Measurements from ENCODE around the gene DHRS7C. TPM values are rescaled to one million over a fixed set of nuclear protein-coding genes. Genes with fewer than 3 reads are reported as not detected.
"Not testable (repeated sequence)": the region's sequence is repeated elsewhere in the genome, so short reads cannot be mapped to it uniquely, and the experiment has no call there.

The DHRS7C gene
- total RNA-seq, 1 donor from 2014 or later, result not detected

DNA sequence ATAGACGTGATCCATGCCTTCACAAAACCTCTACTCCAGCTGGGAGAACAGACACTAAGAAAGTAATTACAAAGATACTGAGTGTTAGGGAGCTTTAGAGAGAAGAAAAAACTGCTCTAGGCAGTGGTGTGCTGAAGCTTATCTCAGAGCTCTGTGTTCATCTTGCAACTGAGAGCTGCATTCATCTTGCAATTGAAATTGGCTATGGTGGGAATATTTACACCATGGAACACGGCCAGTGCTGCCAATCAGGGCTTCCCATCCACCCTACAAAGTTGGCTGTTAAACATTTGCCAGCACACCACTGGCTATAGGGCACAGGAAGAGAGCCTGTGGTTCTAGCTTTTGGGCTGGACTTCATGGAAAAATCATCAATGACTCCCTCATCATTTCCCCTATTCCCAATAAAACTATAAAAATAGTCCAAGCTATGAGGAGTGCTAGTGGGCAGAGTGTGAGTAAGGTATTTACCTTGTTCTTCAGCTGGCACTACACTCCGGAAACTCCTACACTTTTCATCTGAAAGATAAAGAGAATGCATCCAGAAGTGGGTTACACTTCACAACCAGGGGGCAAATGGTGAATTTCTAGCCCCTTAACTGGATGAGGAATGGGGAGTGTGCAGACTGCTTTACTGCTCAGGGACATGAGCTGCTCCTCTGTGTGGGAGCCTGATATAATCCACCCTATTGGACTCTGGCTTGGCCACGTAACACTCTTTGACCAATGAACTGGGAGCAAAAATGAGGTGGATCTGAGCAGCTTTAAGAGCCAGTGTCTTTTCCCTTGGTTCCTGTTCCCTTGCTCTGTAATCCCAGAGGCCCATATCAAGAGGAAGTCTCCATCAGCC is 18.9 kb upstream of the DHRS7C start:
- DNase-seq (ENCODE audit: low read depth, low spot score), result no peak

DNA sequence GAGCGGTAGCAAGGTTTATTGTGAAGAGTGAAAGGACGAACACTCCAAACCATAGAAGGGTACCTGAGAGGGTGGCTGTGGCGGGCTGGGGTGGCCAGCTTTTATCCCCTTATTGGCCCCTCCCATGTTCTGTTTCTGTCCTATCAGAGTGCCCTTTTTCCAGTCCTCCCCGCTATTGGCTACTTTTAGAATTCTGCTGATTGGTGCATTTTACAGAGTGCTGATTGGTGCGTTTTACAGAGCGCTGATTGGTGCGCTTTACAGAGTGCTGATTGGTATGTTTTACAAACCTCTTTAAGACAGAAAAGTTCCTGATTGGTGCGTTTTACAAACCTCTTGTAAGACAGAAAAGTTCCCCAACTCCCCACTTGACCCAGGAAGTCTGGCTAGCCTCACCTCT is 18.0 kb upstream of the DHRS7C start:
- no peak for DNase-seq (ENCODE audit: low read depth, low spot score)

DNA sequence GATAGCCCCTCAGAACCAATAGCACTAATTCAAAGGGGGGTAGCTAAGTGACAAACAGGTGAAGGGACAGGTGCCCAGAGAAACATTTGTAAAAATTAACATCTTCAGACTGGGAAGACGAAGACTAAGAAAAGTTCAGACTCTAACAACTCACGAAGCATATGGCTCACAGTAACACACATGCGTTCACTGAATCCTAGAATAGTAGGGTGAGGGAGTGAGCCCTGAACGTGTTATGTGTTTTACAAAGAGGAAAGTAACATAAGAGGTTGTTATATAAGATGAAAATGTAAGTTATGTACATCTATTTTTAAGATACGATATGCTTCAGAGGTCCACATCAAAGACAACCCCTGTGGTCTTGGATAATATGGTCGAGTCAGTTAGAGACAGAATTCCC is 15.3 kb upstream of the DHRS7C start:
- no peak for DNase-seq (ENCODE audit: low read depth, low spot score)

DNA sequence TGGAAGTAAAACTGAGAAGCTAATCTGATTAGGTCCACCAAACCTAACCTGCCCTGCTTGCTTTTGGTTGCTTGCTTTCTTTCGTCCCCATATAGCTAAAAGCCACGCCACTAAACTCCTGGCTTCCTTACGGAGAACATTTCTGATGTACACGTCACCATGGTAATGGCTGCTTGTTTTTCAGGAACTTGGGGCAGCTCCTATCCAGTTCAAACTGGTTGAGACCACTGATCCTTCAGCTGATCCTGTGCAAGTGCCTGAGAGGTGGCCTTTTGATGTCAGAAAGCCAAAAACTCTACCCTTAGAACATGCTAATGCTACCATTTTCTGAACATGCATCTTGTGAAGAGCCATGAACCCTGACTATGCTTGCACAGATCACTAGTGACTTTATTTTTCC is 14.4 kb upstream of the DHRS7C start:
- no peak for DNase-seq (ENCODE audit: low read depth, low spot score)

DNA sequence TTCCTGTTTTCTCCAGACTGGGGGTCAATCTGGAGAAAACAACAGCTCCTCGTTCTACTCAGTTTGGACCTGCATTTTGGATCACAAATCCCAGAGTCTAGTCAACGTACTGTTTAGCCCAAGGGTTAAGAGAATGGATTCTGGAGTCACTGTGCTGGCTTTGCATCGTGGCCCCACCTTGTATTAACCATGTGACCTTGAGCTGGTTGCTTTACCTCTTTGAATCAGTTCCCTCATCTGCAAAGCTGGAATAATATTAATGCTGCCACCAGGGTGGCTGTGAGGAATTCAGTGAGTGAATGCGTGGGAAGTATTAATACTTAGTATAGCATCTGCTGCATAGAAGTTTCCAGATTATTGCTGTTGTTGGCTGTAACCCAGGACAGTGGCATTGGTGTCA is 11.3 kb upstream of the DHRS7C start:
- no peak for DNase-seq (ENCODE audit: low read depth, low spot score)

DNA sequence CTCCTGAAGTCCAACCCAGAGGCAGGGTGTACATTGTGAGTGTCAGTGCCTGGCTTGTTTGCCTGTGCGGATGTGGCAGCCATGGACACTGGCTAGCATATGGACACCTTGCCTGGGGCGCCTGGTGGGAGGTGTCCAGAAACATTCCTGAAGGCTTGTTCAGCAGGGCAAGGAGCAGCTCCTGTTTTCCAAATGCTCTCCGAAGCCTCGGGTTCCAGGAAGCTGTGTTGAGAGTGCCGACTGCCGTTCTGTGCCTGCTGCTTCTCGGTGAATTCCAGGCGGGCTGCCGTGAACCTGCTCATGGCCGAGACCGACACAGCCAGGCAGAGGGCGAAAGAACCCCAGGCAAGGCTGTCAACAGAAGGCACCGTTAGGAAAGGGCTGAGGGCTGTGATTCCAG is 10.9 kb upstream of the DHRS7C start:
- DNase-seq (ENCODE audit: low read depth, low spot score), result no peak

DNA sequence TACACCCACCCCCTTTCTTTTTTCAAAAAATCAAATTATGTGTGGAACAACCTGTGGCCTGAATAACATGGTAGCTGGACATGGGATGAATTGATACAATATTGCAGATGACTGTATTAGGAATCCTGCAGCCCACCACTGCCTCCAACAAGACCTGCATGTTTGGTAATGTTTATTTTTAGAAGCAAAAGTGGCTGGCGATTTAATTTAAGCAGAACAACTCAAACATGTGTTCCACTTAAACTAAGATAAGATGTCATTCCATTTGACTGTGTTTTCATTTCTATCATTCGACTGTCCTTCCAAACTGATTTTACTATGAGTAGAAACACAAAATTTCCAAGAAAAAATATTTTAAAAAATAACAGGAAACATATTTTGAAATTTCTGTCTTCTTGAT is 10.1 kb upstream of the DHRS7C start:
- no peak for DNase-seq (ENCODE audit: low read depth, low spot score)

DNA sequence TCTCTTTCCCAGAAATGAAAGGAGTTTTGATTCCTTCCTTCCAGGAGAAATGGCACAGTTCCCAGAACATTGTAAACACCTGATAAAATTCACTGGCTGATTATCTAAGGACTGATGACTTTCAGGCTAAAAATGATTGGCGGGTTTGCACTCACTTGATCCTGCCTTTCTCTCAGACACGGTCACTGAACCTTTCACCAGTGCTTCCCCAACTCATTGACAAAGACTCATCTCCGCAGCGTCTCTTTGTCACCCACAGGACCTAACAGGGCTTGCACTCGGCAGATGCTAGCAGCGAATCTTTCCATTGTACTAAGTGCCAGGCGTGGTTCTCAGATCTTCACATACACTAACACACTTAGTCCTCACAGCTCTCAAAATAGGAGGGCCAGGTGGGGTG is 7.3 kb upstream of the DHRS7C start:
- no peak for DNase-seq (ENCODE audit: low read depth, low spot score)

DNA sequence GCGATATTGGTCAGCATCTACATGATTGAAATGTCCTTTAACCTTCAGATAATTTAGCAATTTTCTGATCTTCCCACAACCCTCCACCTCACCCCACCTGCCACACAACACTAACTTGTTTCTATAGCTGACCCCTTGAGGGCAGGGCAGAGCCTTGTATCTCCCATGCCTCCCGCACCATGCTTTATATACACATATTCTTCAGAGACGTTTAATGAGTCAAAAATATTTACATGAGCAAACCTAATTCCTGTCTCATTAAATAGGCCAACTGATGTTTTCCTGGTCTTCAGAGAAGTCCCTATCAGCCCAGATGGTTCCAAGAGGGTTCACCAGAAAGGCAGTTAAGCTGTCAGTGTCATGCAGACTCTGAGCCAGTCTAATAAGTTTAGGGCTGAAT is 6.6 kb upstream of the DHRS7C start:
- no peak for DNase-seq (ENCODE audit: low read depth, low spot score)

DNA sequence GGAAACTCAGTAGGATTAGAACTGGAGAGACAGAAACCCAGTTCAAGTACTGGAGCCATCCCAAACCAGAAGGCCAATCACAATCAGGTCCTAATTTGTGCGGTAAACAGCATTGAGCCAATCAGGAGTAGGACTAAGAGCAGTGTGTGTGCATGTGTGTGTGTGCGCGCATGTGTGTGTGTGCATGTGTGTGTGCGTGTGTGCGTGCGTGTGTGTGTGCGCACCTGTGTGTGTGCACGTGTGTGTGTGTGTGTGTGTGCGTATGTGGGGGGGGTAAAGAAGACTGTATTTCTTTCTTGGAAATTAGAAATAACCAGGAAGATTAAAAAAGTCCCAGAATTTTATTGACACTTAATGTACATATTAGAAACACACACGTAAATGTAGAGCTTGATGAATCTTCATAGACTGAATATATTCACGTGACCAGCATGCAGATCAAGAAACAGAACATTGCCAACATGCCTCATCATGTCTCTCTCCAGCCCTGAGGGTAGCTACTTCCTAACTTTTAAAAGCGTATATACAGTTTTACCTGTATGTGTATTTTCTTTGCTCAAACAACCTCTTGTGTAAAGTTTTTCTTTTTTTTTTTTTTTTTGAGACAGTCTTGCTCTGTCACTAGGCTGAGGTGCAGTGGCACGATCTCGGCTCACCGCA is 919 bp upstream of the DHRS7C start:
- no peak for DNase-seq (ENCODE audit: low read depth, low spot score)

DNA sequence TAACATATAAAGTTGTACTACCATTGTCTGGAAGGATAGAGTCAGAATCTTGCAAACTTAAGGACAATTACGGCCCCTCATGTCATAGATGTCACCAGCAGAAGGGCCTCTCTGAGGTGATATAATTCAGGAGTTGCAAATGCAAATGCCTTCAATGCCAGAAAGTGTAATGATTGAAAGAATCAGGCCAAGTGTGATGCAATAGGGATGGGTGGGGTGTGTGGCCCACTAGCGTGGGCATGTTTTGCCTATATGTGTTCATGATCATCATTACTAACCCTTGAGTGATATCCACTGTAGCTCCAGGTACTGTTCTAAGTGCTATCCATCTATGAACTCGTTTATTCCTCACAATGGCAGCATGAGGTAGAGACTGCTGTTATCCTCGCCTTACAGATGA is 1.1 kb downstream of the DHRS7C start:
- DNase-seq (ENCODE audit: low read depth, low spot score), result no peak

DNA sequence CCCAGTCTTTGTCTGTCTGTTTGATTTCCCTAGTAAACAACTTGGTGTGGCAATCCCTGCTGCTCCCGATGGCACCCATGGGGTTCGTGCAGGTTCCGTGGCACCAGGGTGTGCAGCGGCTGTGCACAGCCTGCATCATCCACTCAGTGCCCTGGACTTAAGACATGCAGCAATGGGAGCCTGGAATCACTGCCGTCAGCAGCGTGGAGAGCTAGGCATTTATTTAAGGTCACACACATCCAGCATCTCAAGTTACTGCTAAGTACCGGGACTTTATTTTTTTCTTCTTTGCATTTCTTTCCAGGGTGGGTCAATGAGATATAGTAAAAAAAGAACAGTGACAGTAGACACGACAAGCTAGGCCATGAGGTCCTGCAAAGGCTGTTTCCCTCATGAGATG is 2.8 kb downstream of the DHRS7C start:
- DNase-seq (ENCODE audit: low read depth, low spot score), result no peak

DNA sequence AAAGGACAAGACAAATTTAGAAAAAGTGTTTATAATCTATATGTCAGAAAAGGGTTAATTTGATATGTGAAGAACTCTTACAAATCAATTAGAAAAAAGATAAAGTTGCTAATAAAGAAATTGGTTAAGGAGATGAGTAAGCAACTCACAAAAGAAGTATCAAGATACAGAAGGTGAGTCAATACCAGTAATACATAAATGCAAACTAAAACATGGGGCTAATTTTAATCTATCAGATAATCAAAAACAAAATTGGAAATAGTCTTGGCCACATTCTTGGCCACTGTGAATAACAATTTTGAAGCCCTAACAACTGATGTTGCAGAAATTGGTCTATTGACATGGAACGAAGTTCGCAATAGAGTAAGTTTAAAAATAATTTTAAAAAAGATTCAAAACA is 6.8 kb downstream of the DHRS7C start:
- no peak for DNase-seq (ENCODE audit: low read depth, low spot score)

DNA sequence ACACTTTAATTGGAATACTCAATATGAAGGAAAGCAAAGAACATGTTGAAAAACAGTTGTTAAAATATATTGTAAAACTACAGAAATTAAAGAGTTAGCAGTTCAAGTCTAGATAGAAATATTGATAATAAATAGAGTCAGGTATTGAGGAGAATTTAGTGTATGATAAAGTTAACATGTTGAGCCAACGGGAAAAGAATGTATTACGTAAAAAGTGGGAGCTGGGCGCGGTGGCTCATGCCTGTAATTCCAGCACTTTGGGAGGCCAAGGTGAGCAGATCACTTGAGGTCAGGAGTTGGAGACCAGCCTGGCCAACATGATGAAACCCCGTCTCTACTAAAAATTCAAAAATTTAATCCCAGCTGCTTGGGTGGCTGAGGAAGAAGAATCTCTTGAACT is 7.9 kb downstream of the DHRS7C start:
- not testable (repeated sequence) for DNase-seq (ENCODE audit: low read depth, low spot score)

DNA sequence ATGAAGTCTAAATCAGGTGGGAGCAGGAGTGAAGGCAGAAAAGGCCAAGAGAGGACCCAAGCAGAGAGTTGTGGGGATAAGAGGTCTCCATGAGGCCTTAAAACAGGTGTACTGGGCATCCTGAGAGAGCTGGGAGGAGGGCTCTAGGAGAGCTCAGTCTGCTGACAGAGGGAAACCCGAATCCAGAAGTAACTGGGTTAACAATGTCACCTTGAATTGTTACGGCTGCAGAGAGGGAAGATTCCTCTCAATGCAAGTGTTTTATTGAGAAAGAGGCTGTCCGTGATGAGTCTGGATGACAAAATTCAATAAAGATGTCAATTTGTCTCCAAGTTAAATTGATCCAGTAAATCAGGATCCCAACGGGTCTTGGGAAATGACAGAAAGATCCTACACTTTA is 8.3 kb downstream of the DHRS7C start:
- no peak for DNase-seq (ENCODE audit: low read depth, low spot score)

DNA sequence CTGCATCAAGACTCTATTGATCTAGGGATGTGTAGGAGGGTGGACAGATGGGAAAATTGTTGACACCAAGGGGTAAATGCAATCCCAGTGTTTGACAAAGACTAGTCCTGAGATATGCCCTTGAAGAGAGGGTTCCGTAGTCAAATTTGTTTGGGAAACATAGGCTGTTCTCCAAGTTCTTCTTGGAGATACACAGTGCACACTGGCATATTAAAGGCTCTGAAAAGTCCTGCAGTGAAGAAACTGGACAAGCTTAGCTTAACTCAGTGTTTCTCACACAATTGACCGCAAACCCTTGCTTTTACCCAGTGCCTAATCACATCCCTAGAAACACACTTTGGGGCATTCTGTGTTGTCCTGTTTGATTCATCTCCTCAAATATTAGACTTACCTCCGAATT is 10.8 kb downstream of the DHRS7C start:
- DNase-seq (ENCODE audit: low read depth, low spot score), result no peak

DNA sequence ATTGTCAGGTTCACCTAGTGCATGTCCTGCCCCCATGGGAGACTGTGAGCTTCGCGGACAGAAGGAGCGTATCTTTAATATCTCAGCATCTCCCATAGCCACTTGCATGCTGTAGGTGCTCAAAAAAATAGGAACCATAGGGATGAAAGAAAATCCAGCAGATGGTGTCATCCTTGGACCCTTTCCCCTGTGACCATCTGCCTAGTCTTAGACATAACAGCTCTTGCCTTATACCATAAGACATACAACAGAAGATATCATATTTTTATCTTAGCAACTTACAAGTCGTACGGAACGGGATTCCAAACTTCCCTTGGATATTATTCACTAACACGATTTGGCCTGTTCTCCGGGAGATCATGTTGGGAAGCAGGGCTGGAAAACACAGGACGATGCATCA is 14.5 kb downstream of the DHRS7C start:
- DNase-seq (ENCODE audit: low read depth, low spot score), result no peak

DNA sequence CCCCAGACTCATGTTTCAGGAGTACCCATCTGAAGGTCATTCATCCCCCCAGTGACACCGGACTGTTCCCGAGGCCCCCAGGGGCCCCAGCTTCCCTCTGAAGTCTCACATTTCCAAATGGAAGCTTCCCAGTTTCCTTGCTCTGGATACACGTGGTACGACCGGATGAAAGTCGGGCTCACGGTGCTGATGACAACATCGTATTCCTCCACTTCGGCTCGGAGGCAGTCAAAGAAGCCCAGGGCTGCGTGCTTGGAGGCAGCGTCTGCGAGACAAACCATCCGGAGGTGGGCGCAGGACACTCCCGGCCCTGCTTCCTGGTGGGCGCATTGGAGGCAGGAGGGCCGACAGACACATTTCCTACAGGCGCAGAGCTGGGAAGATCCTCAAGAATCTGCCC is 18.7 kb downstream of the DHRS7C start:
- no peak for DNase-seq (ENCODE audit: low read depth, low spot score)

DNA sequence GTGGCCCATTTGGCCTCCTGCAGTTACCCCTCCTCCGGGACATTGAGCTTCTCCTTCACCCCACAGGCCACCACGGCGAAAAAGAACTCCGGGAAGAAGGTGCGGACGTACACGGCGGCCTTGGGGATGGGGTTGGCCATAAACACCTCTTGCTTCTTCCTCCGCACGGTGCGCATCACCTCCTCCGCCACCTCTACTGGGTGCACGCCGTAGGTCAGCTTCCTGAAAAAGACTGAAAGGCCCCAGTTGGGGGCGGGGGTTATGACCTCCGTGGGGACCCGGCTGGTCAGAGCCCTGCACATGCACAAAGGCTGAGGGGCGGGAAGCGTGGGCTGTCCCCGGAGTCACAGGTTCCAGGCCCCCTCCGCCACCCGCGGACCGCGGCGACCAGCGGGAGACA is 19.9 kb downstream of the DHRS7C start:
- no peak for DNase-seq (ENCODE audit: low read depth, low spot score)

DNA sequence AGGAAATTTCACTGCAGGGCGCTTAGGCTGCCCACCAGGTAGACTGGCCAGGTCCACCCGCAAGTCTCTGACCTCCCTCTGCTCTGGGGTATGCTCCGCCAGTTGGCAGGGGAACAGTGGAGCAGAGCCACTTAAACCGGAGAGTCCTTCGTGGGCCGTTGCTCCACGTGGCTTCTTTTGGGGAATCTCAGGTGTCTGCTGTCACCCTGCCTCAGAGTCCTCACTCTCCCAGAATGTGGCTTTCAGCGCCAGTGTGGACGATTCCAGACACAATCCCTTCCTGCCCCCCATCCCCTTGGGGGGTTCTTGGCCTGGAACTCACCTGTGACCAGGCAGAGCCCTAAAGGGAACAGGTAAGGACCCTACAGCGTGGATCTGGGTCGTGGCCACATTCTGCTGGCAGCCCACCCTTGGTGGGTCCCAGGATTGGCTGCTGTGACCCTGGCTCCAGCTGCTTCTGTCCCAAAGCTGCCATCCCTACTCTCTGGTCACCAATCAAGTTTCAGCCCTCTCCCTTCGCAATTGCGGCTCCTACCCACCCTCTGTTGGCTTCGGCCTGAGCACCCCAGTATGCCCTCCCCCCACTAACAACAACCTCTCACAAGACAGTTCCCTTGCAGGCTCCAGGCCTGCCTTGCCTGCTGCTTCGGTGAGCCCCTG is 22.2 kb downstream of the DHRS7C start:
- no peak for DNase-seq (ENCODE audit: low read depth, low spot score)

DNA sequence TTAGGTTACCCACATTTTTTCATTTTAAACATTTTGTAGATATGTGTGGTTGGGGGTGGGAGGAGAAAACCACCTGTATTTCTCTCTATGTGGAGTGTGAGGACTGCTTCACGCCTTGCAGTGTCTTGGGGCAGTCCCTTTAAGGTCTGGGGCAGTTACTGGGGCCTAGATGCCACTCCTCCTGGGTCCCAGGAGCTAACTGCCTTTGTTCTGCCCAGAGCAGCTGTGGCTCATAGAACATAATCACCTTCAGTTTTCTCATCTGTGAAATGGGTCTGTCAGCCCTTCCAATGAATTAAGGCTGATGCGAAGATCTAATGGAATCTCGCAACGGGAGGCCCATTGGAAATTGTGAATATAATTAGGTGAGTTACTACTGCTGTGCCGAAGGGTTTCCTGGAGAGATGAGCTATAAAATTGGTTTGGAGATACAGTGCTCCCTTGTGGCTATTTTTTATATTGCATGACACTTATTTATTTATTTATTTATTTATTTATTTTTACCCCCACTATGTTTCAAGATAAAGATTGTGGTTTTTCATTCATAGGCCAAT is 22.9 kb downstream of the DHRS7C start:
- no peak for DNase-seq (ENCODE audit: low read depth, low spot score)

DNA sequence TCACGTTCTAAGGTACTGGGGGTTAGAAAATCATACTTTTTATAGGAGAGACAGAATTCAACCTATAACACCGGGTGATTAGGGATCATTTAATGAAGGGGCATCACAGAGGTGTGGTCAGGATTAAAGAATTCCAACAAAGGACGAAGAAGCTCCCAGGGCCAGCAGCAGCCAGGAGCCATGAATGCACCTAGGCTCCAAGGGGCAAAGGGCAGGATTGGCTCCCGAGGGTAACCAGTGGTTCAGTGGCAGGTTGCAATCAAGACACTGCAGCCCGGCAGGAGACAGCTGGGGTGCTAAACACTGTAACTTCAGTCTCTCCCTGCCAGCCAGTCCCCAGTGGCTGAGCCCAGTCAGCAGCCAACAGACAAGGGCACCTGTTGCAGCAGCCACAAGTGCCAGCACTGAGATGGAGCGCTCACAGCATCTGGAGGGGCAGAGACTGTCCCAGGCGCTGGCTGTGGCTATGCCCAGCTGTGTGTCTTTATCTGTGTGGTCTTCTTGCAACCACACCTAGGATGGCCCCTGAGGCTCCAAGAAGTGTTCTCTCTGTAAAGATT is 23.9 kb downstream of the DHRS7C start:
- no peak for DNase-seq (ENCODE audit: low read depth, low spot score)
